ENCODE results near the gene CASKIN1. TPM values are rescaled to one million over a fixed set of nuclear protein-coding genes. Genes with fewer than 3 reads are reported as not detected.
"Not testable (repeated sequence)": the region's sequence is repeated elsewhere in the genome, so short reads cannot be mapped to it uniquely, and the experiment has no call there.

Gene CASKIN1
- total RNA-seq, 2 experiments from 2014 or later, result 0.09 TPM; not detected in 1

DNA sequence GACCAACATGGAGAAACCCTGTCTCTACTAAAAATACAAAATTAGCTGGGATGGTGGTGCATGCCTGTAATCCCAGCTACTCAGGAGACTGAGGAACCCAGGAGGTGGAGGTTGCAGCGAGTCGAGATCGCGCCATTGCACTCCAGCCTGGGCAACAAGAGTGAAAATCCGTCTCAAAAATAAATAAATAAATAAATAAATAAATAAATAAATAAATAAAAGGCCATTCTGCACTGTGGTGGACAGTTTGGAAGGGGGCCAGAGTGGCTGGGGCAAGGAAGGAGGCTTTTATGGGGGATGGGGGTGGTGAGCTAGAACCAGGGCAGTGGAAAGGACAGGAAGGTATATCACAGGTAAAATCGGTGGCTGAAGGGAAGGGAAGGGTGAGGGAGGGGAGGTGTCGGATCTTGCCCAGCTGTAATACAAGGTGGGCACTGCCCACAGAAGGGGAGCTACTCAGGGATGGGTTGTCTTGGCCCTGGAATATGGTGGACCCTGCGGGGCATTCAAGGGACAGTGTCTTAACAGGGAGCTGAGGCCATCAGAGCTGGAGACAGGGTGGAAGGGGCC lies 6.8 kb upstream of the CASKIN1 start:
- peak overlapping the region; percentile 5 for H3K4me3 Mint-ChIP-seq
- DNase-seq; H3K9me3 Mint-ChIP-seq (ENCODE audit: low read depth); ATAC-seq; H3K27ac Mint-ChIP-seq; H3K36me3 Mint-ChIP-seq: not testable (repeated sequence)
- CTCF ChIA-PET, result interaction anchor here (1.3 to 3.9 kb wide), 2 partner anchors 8 to 48 kb away, joined by 5 to 19 read pairs; partner anchors contain the start of gene ECI1
- H3K27me3 Mint-ChIP-seq, result peaks cover 24% of the 10 kb centered on the region
- H3K4me1 Mint-ChIP-seq, result peaks cover 25% of the 10 kb centered on the region

DNA sequence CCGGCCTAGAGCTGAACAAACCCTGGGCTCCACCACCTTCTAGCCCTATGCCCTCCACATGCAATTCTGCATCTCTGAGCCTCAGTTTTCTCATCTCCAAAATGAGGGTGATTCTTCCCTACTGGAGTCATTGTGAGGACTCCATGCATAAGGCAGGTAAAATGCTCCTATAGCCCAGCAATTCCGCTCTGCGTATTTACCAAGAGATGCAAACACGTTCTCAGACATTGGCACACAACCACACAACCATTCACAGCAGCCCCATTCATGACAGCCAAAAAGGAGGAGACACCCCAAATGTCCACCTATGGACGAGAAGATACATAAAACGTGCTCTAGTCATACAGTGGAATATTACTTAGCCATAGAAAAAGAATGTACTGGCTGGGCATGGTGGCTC lies 3.9 kb upstream of the CASKIN1 start:
- H3K27me3 Mint-ChIP-seq, result peaks cover 40% of the 10 kb centered on the region

DNA sequence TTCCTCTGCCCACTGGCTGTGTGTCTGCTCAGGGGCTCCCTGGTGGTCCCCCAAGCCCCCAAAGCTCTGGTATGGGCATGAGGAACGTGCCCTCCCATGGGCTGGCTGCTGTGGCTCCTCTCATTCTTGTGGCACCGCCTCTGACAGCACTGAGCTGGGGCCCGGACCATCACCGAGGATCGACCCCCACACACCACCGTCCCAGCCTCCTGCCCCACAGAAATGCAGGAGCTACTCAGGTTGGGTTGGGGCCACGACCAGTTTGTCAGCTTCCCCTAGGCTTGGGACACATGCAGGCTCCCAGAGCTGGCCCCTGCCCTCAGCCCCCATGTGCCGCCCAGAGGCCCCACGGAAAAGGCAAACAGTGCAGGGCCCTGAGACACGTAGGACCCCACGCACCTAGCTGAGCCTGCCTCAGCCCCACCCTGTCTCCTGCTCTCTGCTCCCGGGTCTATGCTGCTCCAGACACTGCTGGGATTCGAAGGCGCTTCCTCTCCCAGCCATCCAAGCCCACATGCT lies 3.3 kb upstream of the CASKIN1 start:
- Mint-ChIP-seq H3K27me3 (peaks cover 47% of the 10 kb centered on the region), H3K4me3 (no peak overlapping the region), H3K27ac (no peak overlapping the region), H3K9me3 (ENCODE audit: low read depth) (no peaks in the 10 kb centered on the region), H3K4me1 (peaks cover 6% of the 10 kb centered on the region), H3K36me3 (peaks cover 2% of the 10 kb centered on the region)
- DNase-seq, result no peak
- ATAC-seq, result no peak
- CTCF ChIA-PET, result interaction anchor here (1.3 kb wide), 1 partner anchor 15 kb away, joined by 3 read pairs; no protein-coding TSS in a partner anchor

More for the DNA sequence above, 3.9 kb upstream of the CASKIN1 start:
- H3K36me3 Mint-ChIP-seq, result peaks cover 2% of the 10 kb centered on the region
- no peak overlapping the region for H3K27ac Mint-ChIP-seq
- DNase-seq (no peak), ATAC-seq (no peak)
- H3K9me3 Mint-ChIP-seq (ENCODE audit: low read depth), result no peaks in the 10 kb centered on the region
- H3K4me1 Mint-ChIP-seq, result peaks cover 7% of the 10 kb centered on the region
- no peak overlapping the region for H3K4me3 Mint-ChIP-seq
- CTCF ChIA-PET, result no interaction called here

- no peak for DNase-seq
- H3K4me1 Mint-ChIP-seq, result peaks cover 1% of the 10 kb centered on the region
- CTCF ChIA-PET, result interaction anchor here (1.3 kb wide), 1 partner anchor 16 kb away, joined by 3 read pairs; no protein-coding TSS in a partner anchor
Measured at GRCh38 chr16:2199095-2199494, 2.7 kb upstream of the CASKIN1 start.

GRCh38 chr16:2198283-2198682 lies 1.9 kb upstream of the CASKIN1 start:
- DNase-seq, result no peak
- no peaks in the 10 kb centered on the region for H3K9me3 Mint-ChIP-seq (ENCODE audit: low read depth)
- no peaks in the 10 kb centered on the region for H3K4me1 Mint-ChIP-seq
- CTCF ChIA-PET, result no interaction called here
- H3K4me3 Mint-ChIP-seq, result no peak overlapping the region
- no peak for ATAC-seq
- no peaks in the 10 kb centered on the region for H3K36me3 Mint-ChIP-seq
- peaks cover 53% of the 10 kb centered on the region for H3K27me3 Mint-ChIP-seq
- H3K27ac Mint-ChIP-seq, result no peak overlapping the region

More at GRCh38 chr16:2199095-2199494, 2.7 kb upstream of the CASKIN1 start:
- Mint-ChIP-seq H3K27me3 (peaks cover 53% of the 10 kb centered on the region), H3K9me3 (ENCODE audit: low read depth) (no peaks in the 10 kb centered on the region), H3K4me3 (no peak overlapping the region), H3K27ac (no peak overlapping the region), H3K36me3 (no peaks in the 10 kb centered on the region)
- ATAC-seq, result no peak

DNA sequence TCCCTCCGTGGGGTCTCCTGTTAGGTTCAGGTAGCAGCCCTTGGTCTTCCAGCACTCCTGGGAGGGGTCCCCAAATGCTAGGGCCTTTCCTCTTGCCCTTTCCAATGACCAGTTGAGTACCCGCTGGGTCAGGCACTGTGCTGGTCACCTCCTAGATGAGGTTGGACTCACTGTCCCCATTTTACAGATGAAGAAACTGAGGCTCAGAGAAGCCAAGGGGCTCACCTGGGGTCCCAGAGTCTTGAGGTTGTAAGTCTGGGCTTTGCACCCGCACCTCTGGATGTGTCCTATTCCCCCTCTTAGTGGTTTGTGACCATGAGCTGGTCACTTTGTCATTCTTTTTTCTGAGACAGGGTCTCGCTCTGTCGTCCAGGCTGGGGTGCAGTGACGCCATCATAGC lies 1.4 kb upstream of the CASKIN1 start:
- no peak overlapping the region for H3K4me3 Mint-ChIP-seq
- no peaks in the 10 kb centered on the region for H3K36me3 Mint-ChIP-seq
- CTCF ChIA-PET, result no interaction called here
- DNase-seq, result no peak
- no peaks in the 10 kb centered on the region for H3K4me1 Mint-ChIP-seq
- no peak overlapping the region for H3K27ac Mint-ChIP-seq
- H3K9me3 Mint-ChIP-seq (ENCODE audit: low read depth), result no peaks in the 10 kb centered on the region
- peaks cover 53% of the 10 kb centered on the region for H3K27me3 Mint-ChIP-seq
- ATAC-seq, result no peak

GRCh38 chr16:2196981-2197511 lies 641 bp upstream of the CASKIN1 start:
- Mint-ChIP-seq H3K4me3 (no peak overlapping the region), H3K27ac (no peak overlapping the region), H3K27me3 (peaks cover 49% of the 10 kb centered on the region), H3K36me3 (no peaks in the 10 kb centered on the region), H3K9me3 (ENCODE audit: low read depth) (no peaks in the 10 kb centered on the region), H3K4me1 (no peaks in the 10 kb centered on the region)
- DNase-seq (no peak), ATAC-seq (no peak)
- CTCF ChIA-PET, result no interaction called here

DNA sequence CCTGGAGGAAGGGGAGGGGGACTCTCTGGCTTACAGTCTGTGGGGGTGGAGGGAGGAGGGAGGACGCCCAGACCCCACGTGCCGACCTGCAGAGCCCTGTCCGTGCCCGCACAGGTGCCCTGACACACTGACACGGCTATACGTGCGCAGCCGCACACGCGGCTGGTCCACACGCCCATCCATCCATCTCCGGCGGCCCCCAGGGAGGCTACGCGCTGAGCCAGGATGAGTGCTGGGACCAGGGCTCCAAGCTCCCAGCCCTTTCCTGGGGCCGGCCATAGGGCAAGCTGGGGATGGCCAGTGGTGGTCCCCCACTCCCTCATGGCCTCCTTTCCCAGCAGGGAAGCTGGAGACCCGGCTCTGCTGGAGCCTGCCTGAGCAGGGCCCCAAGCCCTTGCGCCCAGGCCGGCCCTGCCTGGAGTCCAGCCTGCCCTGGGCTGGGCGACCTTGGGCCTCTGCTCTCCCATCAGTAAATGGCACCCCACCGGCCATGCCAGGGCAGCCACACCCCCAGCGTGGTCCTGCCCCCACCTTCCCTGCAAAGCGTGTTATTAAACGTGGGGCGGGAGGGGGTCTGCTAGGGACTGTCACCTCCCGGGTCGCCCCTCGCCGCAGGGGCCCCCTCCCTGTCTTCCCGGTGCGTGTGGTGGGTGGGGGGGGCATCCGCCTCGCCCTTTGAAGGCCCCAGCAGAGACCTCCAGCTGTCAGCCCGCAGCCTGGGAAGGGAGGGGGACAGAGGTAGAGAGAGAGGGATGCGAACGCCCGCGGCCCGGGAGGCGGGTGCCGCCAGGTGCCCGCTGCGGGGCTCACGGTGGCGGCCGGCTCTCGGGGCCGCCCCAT lies 863 bp downstream of the CASKIN1 start:
- no peak for ATAC-seq
- Mint-ChIP-seq H3K36me3 (no peaks in the 10 kb centered on the region), H3K4me1 (no peaks in the 10 kb centered on the region), H3K27ac (no peak overlapping the region), H3K4me3 (no peak overlapping the region), H3K9me3 (ENCODE audit: low read depth) (no peaks in the 10 kb centered on the region), H3K27me3 (peaks cover 47% of the 10 kb centered on the region)
- DNase-seq, result no peak
- CTCF ChIA-PET, result interaction anchor here (0.6 to 2.8 kb wide), 15 partner anchors 9 to 309 kb away, joined by 3 to 19 read pairs (median 4); partner anchors contain the start of genes ECI1, MLST8, PGP and TBC1D24

DNA sequence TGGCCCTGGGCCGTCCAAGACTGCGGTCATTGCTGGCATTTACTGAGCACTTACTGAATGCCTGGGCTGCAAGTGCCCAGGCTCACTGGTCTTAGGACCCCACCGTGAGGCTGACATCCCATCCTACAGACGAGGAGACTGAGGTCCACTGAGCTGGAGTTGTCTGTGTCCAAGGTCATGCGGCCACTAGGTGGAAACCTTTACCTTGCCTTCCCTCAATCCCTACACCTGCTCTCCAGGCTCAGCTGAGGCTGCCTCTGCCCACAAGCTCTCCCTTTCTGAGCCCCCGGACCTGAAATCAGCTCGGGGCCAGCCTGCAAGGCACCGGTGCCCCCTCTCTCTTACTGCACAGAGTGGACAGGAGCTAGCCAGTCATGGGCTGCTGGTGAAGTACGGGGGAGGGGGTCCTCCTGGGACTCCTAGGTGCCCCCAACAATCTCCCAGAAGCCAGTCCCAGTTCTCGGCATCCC lies 1.5 kb downstream of the CASKIN1 start:
- ATAC-seq (peak; percentile 75), DNase-seq (peak; percentile 69)
- Mint-ChIP-seq H3K4me3 (no peak overlapping the region), H3K36me3 (no peaks in the 10 kb centered on the region), H3K27me3 (peaks cover 41% of the 10 kb centered on the region), H3K9me3 (ENCODE audit: low read depth) (no peaks in the 10 kb centered on the region), H3K4me1 (no peaks in the 10 kb centered on the region), H3K27ac (no peak overlapping the region)
- CTCF ChIA-PET, result interaction anchor here (0.6 to 2.8 kb wide), 16 partner anchors 10 to 310 kb away, joined by 3 to 19 read pairs (median 4); partner anchors contain the start of genes ECI1, MLST8, PGP and TBC1D24

GRCh38 chr16:2194166-2194834 lies 2.1 kb downstream of the CASKIN1 start:
- Mint-ChIP-seq H3K9me3 (ENCODE audit: low read depth) (no peaks in the 10 kb centered on the region), H3K4me3 (no peak overlapping the region), H3K4me1 (no peaks in the 10 kb centered on the region), H3K27ac (no peak overlapping the region), H3K36me3 (no peaks in the 10 kb centered on the region), H3K27me3 (peaks cover 39% of the 10 kb centered on the region)
- ATAC-seq (no peak), DNase-seq (no peak)
- CTCF ChIA-PET, result interaction anchor here (0.8 to 2.8 kb wide), 14 partner anchors 10 to 311 kb away, joined by 3 to 19 read pairs (median 4); partner anchors contain the start of genes ECI1, MLST8, PGP and TBC1D24

DNA sequence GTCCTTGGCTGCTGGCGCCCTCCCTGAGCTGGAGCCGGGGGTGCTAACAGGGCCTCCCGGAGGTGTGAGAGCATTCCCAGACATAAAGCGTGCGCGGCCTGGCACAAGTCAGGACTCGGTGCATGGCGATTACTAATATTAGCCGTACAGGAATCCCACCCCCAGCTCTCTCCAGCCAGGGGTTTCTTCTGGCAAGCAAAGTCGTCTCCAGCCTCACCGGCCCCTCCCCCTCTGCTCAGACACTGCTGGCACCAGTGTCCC lies 5.0 kb downstream of the CASKIN1 start:
- ATAC-seq (no peak), DNase-seq (no peak)
- H3K9me3 Mint-ChIP-seq (ENCODE audit: low read depth), result no peaks in the 10 kb centered on the region
- H3K27ac Mint-ChIP-seq, result no peak overlapping the region
- H3K4me1 Mint-ChIP-seq, result no peaks in the 10 kb centered on the region
- CTCF ChIA-PET, result no interaction called here
- peaks cover 16% of the 10 kb centered on the region for H3K27me3 Mint-ChIP-seq
- H3K36me3 Mint-ChIP-seq, result no peaks in the 10 kb centered on the region
- no peak overlapping the region for H3K4me3 Mint-ChIP-seq

DNA sequence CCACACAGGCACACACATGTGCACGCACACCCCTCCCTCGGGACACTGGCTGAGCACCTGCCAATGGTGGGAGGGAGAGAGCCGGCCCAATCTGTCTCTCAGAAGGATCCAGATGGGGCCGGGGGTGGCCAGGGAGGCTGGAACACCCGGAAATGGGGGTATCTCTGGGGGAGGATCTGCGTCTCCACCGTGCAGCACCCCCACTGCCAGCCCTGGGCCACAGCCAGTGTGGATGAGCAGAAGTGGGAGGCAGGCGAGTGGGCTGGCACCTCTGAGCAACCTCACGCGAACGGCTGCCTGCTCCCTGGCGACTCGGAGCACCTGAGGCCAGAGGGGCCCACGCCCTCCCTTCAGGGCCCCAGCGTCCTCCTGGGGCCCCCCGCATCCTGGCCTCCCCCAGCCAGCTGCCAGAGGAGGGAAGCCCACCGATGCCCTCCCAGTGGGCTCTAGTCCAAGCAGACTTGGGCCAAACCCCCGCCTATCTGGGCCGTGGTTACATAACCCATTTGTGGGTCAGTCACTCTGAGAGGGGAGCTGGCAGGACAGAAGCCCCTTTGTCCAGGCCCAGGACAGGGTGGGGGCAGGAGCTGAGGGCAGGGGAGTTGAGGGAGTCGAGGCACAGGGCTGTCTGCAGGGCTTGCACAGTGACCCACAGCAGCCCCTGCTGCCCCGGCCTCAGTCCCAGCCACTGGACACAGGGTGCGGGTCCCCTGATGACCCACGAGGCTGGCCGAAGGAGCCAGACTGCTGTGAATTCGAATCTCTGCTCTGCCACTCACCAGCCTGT lies 5.6 kb downstream of the CASKIN1 start:
- Mint-ChIP-seq H3K4me1 (no peaks in the 10 kb centered on the region), H3K4me3 (no peak overlapping the region), H3K36me3 (no peaks in the 10 kb centered on the region), H3K27me3 (peaks cover 16% of the 10 kb centered on the region), H3K9me3 (ENCODE audit: low read depth) (no peaks in the 10 kb centered on the region), H3K27ac (no peak overlapping the region)
- CTCF ChIA-PET, result no interaction called here
- DNase-seq (no peak), ATAC-seq (no peak)
